SU-DHL-6 (cell line): ENCODE results near the gene RNF223.

ENCODE experiments used
- CTCF ChIP-seq: fragments of 200-600 bp; sonication (generic); IDR thresholded peaks from one replicate; pipeline ENCODE4 v1.5.1; 2017; ENCODE audit warnings: antibody characterized with exemption, mild to moderate bottlenecking, low read length, moderate library complexity; ENCODE audit not compliant: insufficient read depth, poor library complexity, severe bottlenecking
- EZH2phosphoT487 ChIP-seq: fragments of 200-600 bp; sonication (generic), shearing (Covaris generic); conservative IDR thresholded peaks from 2 replicates; pipeline ENCODE4 v1.6.1; 2018; ENCODE audit warnings: mild to moderate bottlenecking, antibody characterized with exemption, low read length, moderate library complexity, mixed read lengths

- no peak for TF ChIP-seq CTCF
- TF ChIP-seq EZH2phosphoT487: no peak
These were observed 1.7 kb downstream of the RNF223 start for GRCh38 chr1:1072299-1072848.
